Colonic mucosa (tissue), 4 donors: ENCODE data around the gene DPP10. TPM values are rescaled to one million over a fixed set of nuclear protein-coding genes. Genes with fewer than 3 reads are reported as not detected.

Source experiments
- DNase-seq: peaks from one replicate; pipeline ENCODE4 v3.0.0-alpha.2; 2020
- H3K27ac ChIP-seq: fragments of 200-600 bp; one replicate; pipeline ENCODE4 v1.8.0; 2021
- H3K27me3 ChIP-seq: fragments of 200-600 bp; one replicate; pipeline ENCODE4 v1.8.0; 2021
- H3K36me3 ChIP-seq: fragments of 200-600 bp; one replicate; pipeline ENCODE4 v1.8.0; 2021
- H3K4me1 ChIP-seq: fragments of 200-600 bp; one replicate; pipeline ENCODE4 v1.8.0; 2021; ENCODE audit warnings: mild to moderate bottlenecking
- H3K4me3 ChIP-seq: fragments of 200-600 bp; one replicate; pipeline ENCODE4 v1.8.0; 2021
- H3K9ac ChIP-seq, 2 donors: one replicate each; pipeline ENCODE4 v1.7.0; 2013; ENCODE audit warnings: control low read depth in 2 of 2, low read depth in 2 of 2, low read length in 2 of 2
- H3K9me3 ChIP-seq: fragments of 200-600 bp; one replicate; pipeline ENCODE4 v1.8.0; 2021
- CTCF ChIP-seq: fragments of 200-600 bp; IDR thresholded peaks from one replicate; pipeline ENCODE4 v1.8.0; 2022; ENCODE audit warnings: antibody characterized with exemption, mild to moderate bottlenecking
- intact Hi-C: fragments of 100-400 bp; cut with DNase I; formaldehyde crosslinking; loops from one replicate; pipeline ENCODE4 v1.14.1; 2022
- total RNA-seq, 2 donors: library from RNA; stranded (reverse); fragmentation: NEBNext Ultra II Directional in 1 of 2; extraction: Animal tissue kit (Norgen Biotek cat#: 25700) in 1 of 2; gene quantifications; one replicate each; pipeline ENCODE4 v1.2.1, GENCODE V29; 2021
- donor health status: healthy.
- donor health status: DM: no; HTN: no; CAD: no.
- donor health status: DM: no; HTN: no; CAD: no.

The DPP10 gene
- total RNA-seq, 2 donors from 2014 or later: 6.0 to 8.1 TPM

- no peaks in the 10 kb centered on the region for H3K27me3 ChIP-seq
- no peaks in the 10 kb centered on the region for H3K36me3 ChIP-seq
- no peak overlapping the region for H3K9ac ChIP-seq
- H3K9me3 ChIP-seq: no peaks in the 10 kb centered on the region
- no peak for TF ChIP-seq CTCF
- no peak overlapping the region for H3K4me3 ChIP-seq
- no peak overlapping the region for H3K27ac ChIP-seq
- intact Hi-C loops: no loop called here
- DNase-seq: no peak
- no peaks in the 10 kb centered on the region for H3K4me1 ChIP-seq
Measured at GRCh38 chr2:114859726-114860510, 417.5 kb downstream of the DPP10 start.

GRCh38 chr2:114862243-114862642, 419.8 kb downstream of the DPP10 start:
- Histone ChIP-seq H3K4me1 (no peaks in the 10 kb centered on the region), H3K9ac (no peak overlapping the region), H3K9me3 (no peaks in the 10 kb centered on the region), H3K36me3 (no peaks in the 10 kb centered on the region), H3K4me3 (no peak overlapping the region), H3K27ac (no peak overlapping the region), H3K27me3 (no peaks in the 10 kb centered on the region)
- no peak for TF ChIP-seq CTCF
- no peak for DNase-seq
- intact Hi-C loops: no loop called here

GRCh38 chr2:114864901-114865300, 422.5 kb downstream of the DPP10 start:
- no peaks in the 10 kb centered on the region for H3K9me3 ChIP-seq
- H3K27ac ChIP-seq: no peak overlapping the region
- H3K4me1 ChIP-seq: no peaks in the 10 kb centered on the region
- no peak overlapping the region for H3K9ac ChIP-seq
- no peak for DNase-seq
- no peak overlapping the region for H3K4me3 ChIP-seq
- intact Hi-C loops: no loop called here
- H3K27me3 ChIP-seq: no peaks in the 10 kb centered on the region
- H3K36me3 ChIP-seq: no peaks in the 10 kb centered on the region
- TF ChIP-seq CTCF: no peak

GRCh38 chr2:114880046-114880445, 437.6 kb downstream of the DPP10 start:
- H3K27me3 ChIP-seq: no peaks in the 10 kb centered on the region
- no peak overlapping the region for H3K4me3 ChIP-seq
- no peaks in the 10 kb centered on the region for H3K9me3 ChIP-seq
- no peak overlapping the region for H3K9ac ChIP-seq
- no peaks in the 10 kb centered on the region for H3K4me1 ChIP-seq
- no peak overlapping the region for H3K27ac ChIP-seq
- intact Hi-C loops: no loop called here
- no peaks in the 10 kb centered on the region for H3K36me3 ChIP-seq
- no peak for DNase-seq
- no peak for TF ChIP-seq CTCF

GRCh38 chr2:114919985-114920384, 477.5 kb downstream of the DPP10 start:
- Histone ChIP-seq H3K4me1 (no peaks in the 10 kb centered on the region), H3K9me3 (no peaks in the 10 kb centered on the region), H3K27me3 (no peaks in the 10 kb centered on the region), H3K4me3 (no peak overlapping the region), H3K27ac (no peak overlapping the region), H3K9ac (no peak overlapping the region), H3K36me3 (no peaks in the 10 kb centered on the region)
- no peak for DNase-seq
- TF ChIP-seq CTCF: no peak
- intact Hi-C loops: no loop called here
